ENCODE data around the gene KRTAP1-3. TPM values are rescaled to one million over a fixed set of nuclear protein-coding genes. Genes with fewer than 3 reads are reported as not detected.
"Not testable (repeated sequence)": the region's sequence is repeated elsewhere in the genome, so short reads cannot be mapped to it uniquely, and the experiment has no call there.

The KRTAP1-3 gene, protein sequence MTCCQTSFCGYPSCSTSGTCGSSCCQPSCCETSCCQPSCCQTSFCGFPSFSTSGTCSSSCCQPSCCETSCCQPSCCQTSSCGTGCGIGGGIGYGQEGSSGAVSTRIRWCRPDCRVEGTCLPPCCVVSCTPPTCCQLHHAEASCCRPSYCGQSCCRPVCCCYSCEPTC
- not detected for polyA plus RNA-seq

DNA sequence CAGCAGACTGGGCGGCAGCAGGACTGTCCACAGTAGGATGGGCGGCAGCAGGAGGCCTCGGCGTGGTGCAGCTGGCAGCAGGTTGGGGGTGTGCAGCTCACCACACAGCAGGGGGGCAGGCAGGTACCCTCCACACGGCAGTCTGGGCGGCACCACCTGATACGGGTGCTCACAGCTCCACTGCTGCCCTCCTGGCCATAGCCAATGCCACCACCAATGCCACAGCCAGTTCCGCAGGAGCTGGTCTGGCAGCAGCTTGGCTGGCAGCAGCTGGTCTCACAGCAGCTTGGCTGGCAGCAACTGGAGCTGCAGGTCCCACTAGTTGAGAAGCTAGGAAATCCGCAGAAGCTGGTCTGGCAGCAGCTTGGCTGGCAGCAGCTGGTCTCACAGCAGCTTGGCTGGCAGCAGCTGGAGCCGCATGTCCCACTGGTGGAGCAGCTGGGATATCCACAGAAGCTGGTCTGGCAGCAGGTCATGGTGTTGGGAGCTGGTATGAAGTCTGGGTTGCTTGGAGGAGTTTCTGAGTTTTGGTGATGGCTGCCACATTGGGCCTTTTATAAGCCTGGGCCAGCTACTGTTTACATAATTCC lies at the start of gene KRTAP1-3:
Gene KRTAP1-3 (minus strand): TSS at position 529 of the 590 bp plus-strand sequence. CDS start 53 bp downstream, at position 476.
- H3K27ac ChIP-seq (ENCODE audit: low read depth, low read length): not testable (repeated sequence)
- WGBS, 3 donors: 75 to 87% (median 85%) methylated on average over 8 to 10 of the region's 10 CpGs

DNA sequence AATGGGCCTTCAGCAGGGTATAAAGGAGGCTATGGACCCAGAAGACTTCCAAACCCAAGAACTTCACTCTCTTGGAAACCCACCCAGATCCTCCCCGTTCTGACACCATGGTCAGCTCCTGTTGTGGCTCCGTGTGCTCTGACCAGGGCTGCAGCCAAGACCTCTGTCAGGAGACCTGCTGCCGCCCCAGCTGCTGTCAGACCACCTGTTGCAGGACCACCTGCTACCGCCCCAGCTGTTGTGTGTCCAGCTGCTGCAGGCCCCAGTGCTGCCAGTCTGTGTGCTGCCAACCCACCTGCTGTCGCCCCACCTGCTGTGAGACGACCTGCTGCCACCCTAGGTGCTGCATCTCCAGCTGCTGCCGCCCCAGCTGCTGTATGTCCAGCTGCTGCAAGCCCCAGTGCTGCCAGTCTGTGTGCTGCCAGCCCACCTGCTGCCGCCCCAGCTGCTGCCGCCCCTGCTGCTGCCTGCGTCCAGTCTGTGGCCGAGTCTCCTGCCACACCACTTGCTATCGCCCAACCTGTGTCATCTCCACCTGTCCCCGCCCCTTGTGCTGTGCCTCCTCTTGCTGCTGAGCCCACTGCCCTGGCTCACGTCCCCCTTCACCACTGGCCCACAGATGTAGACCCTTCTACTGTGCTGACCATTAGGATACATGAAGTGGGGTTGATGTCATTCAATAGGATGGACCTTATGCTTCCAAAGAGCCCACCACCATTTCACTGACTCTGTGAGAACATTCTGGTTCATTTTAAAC lies 49.6 kb upstream of the KRTAP1-3 start, which contains the start of gene KRTAP4-7:
Gene KRTAP4-7 (plus strand): TSS at position 51 of the 757 bp plus-strand sequence. CDS start 57 bp downstream, at position 108.
- 71 to 87% (median 84%) methylated on average over 9 to 14 of the region's 14 CpGs for WGBS, 3 donors

DNA sequence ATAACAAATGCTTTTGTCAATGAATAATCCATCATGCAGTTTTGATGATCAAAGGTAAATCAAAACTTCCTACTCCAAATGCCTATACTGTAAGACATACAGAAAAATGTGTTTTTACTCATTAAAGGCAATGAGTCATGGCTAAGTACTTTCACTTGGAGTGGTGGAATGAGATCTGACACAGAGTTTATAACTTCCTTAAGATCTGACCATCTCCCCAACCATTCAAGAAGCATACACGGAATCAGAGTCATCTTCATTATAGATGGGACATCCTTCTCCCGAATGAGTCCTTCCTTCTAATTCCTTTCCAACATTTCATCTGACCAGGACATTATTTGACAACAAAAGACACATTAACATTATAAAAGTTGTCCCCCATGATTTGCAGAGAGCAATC lies 48.8 kb upstream of the KRTAP1-3 start:
- not testable (repeated sequence) for H3K27ac ChIP-seq (ENCODE audit: low read depth, low read length)
- 62 to 80% (median 78%) methylated on average over 2 of the region's 2 CpGs for WGBS, 3 donors

More for the DNA sequence above, 49.6 kb upstream of the KRTAP1-3 start, which contains the start of gene KRTAP4-7:
- not testable (repeated sequence) for H3K27ac ChIP-seq (ENCODE audit: low read depth, low read length)

DNA sequence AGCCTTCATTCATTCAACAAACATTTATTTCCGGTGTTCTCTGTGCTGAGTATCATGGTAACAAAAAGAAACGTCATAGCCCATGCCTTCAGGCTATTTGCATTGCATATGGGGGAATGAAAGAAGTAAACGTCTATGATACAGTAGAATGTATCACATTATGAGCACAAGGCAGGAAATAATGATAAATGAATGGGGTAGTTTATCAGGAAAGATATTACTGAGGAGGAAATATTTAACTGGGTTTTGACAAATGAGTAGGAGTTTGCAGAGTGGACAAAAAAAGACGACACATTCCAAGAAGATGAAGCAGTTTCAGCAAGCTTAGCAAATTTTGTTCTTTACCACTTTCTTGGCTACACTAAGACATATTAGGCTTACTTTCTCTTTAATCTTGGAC lies 48.0 kb upstream of the KRTAP1-3 start:
- 44 to 62% (median 50%) methylated on average over 4 of the region's 4 CpGs for WGBS, 3 donors

DNA sequence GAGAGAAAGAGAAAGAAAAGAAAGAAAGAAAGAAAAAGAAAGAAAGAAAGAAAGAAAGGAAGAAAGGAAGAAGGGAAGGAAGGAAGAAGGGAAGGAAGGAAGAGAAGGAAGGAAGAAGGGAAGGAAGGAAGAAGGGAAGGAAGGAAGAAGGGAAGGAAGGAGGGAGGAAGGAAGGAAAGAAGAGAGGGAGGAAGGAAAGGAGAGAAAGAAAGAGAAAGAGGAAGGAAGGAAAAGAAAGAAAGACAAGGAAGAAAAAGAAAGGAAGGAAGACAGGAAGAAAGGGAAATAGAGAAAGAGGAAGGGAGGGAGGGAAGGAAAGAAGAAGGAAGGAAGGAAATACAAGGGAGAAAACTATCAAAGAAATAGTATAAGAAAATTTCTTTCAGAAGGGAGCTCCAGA lies 42.1 kb upstream of the KRTAP1-3 start:
- no peak overlapping the region for H3K27ac ChIP-seq (ENCODE audit: low read depth, low read length)

More for the DNA sequence above, 48.0 kb upstream of the KRTAP1-3 start:
- H3K27ac ChIP-seq (ENCODE audit: low read depth, low read length): no peak overlapping the region

DNA sequence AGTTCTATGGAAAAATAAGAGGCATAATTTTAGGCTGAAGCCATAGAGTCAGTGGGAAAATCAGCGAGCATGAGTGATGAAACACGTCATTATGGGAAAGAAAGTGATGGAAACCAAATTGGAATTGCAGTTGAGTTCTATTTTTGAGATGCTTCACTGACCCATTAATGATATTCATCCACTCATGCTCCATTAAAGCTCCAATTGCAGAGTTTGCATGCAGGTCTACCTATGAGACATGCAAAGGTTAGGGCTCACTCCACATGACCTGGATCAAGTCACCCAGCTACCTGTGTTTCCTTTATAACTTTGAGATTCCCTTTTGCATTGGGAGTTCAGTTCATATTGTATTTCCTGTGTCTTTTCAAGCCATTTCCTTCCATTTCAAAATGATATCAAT lies 39.0 kb upstream of the KRTAP1-3 start:
- WGBS, 3 donors: 83 to 91% (median 87%) methylated on average over 2 of the region's 2 CpGs
- no peak overlapping the region for H3K27ac ChIP-seq (ENCODE audit: low read depth, low read length)

DNA sequence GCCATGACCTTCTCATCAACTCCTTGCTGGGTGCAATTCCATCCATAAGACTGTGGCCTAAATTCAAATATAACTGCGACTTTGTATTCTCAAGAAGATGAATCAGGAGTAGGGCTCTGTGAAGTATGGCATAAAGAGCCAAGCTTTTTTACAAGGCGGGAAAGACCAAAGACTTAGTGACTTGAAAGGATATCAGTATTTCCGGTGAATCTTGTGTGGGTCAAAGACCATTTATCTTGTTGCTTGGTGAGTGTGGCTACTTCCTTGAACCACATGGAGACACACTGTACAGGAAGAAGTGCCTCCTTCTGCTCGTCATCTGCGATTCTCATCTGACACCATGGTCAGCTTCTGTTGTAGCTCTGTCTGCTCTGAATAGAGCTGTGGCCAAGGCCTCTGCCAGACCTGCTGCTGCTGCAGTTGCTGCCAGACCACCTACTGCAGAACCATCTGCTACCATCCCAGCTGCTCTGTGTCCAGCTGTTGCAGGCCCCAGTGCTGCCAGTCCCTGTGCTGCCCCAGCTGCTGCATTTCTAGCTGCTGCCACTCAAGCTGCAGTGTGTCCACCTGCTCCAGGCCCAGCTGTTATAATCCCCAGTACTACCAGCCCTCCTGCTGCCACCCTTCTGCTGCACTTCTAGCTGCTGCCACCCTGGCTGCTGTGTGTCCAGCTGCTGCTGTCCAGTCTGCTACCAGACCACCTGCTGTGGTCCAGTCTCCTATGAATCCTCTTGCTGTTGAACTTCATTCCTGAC lies 37.1 kb upstream of the KRTAP1-3 start:
- WGBS, 3 donors: 83 to 88% (median 84%) methylated on average over 5 of the region's 5 CpGs
- H3K27ac ChIP-seq (ENCODE audit: low read depth, low read length): no peak overlapping the region

DNA sequence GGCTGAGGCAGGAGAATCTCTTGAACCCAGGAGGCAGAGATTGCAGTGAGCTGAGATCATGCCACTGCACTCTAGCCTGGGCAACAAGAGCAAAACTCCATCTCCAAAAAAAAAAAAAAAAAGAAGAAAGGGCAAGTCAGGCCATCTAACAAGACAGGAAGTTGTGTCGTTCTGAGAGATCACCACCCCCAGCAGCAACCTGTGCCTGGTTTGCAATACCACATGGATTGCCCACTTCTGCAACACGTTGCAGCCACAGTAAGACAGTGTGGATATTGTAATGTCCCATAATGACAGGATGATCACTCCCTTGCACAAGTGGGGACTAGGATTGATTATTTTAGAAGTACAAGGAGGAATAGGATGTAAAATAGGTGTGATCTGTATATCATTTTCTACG lies 34.4 kb upstream of the KRTAP1-3 start:
- H3K27ac ChIP-seq (ENCODE audit: low read depth, low read length): no peak overlapping the region
- WGBS, 3 donors: 54 to 81% (median 61%) methylated on average over 3 of the region's 3 CpGs

DNA sequence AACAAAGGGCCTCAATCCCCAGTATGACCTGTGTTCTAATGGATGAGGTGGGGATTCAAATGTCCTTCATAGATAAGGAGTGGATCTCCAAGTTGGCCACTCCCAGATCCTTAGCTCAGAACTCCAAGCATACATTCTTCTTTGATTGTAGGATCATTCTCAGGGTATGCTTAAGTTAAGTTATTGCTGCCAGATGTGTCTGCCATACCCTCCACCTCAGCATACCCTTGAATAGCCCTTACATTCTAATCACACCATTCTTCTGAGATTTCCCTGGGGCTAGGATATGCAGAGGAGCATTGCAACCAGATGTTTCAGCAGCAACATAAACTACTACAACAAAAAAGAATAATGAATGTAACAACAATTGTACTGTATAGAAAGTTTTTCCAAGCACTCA lies 32.6 kb upstream of the KRTAP1-3 start:
- no peak overlapping the region for H3K27ac ChIP-seq (ENCODE audit: low read depth, low read length)

DNA sequence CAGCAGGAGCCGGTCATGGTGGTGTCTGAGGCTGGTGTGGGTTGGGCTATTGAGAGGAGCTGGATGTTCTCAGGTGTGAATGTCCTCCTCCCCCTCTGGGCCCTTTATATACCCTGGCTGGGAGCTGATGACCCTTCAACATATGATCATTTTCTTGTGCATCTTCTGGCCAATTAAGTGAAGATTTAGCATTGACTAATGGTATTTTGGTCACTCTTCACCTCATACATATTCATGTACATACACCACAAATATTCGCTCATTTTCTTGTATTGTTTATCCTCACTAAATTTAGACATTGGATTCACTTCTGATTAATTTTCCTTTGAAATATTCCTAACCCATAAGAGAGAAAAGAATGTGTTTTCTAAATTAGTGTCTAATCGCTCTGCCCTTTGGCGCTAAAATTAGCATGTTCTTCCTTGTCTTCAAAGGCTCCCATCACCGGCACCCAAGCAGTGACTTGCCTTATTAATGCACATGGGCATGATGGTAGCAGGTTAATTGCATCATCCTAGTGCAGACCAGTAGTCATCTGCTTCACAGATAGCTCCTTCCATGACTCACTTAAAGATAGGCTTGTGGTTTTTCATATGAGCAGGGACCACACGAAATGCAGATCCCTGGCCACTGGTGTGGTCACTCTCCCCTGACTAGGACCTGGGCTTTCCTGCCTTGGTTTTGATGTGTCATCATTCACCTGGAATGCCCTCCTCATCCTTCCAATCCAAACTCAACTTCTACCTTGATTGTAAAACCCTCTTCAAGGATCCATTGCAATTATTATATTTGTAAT lies 31.4 kb upstream of the KRTAP1-3 start, which contains the start of gene KRTAP2-4:
Gene KRTAP2-4 (minus strand): TSS at position 51 of the 796 bp plus-strand sequence. CDS start 34 bp downstream, at position 17.
- WGBS, 3 donors: 85 to 91% (median 90%) methylated on average over 5 to 6 of the region's 6 CpGs
- H3K27ac ChIP-seq (ENCODE audit: low read depth, low read length): no peak within 1 kb of the TSS

DNA sequence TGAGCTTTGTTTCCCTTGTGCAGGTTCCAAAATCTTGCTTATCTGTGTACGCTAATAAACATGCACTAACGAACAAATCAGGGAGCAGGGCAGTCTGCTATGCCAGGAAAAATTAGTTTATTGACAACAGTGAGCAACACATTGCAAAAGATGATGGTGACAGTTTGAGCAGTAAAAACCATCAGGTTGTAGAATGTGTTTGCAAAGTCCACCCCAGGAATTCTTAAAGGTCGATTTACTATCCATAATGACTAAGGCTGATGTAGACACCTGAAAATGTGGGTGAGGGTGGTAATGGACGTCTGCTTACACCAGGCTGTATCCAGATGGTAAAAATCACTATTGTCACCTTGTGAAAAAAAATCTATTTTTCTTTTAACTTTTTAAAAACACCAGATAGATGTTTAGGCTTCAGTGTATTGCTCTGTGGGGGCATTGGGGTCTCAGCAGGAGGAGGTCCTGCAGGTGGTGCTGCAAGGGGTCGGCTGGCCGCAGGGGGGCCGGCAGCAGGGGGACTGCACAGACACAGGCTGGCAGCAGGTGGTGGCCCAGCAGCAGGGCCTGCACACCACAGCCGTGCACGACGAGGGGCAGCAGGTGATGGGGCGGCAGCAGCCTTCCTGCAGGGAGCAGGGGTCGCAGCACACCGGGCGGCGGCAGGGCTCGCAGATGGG lies 30.5 kb upstream of the KRTAP1-3 start:
- H3K27ac ChIP-seq (ENCODE audit: low read depth, low read length): not testable (repeated sequence)
- WGBS, 3 donors: 64 to 72% (median 67%) methylated on average over 6 to 7 of the region's 16 CpGs

DNA sequence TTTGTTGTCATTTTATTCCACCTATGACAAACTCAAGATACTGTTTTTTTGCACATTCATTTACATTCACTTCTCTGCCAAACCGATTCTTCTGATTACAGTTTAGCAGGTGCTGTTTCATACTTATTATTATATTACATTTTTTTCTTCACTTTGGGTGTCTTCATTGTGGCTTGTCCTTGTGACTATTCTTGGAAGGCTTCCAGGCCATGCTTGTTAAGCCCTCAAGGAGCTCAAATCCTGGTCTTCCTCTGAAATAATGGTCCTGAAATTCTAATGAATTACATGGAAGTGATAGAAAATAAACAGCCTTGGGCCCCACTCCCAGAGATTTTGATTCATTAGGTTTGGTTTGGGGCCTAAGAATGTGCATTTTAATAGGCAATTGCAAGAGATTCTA lies 29.6 kb upstream of the KRTAP1-3 start:
- no peak overlapping the region for H3K27ac ChIP-seq (ENCODE audit: low read depth, low read length)
- WGBS, 3 donors: 67 to 85% (median 79%) methylated on average over 1 of the region's 1 CpG

DNA sequence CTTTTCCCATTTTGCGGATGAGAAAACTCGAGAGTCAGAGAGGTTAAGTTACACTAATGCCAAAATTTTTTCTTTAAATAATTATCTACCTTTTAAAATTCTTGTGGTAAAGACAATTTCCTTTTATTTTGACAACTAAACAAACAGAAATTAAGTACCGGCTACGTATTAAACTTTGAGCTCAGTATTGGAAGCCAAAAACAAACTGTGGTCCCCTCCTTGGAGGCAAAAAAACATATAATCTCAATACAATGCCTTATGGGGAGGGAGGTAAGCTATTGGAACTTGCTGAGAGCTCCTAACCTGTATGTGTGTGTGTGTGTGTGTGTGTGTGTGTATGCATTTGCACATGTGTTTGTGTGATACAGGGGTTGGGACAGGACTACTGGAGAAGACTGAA lies 28.8 kb upstream of the KRTAP1-3 start:
- no peak overlapping the region for H3K27ac ChIP-seq (ENCODE audit: low read depth, low read length)
- 71 to 87% (median 86%) methylated on average over 4 of the region's 4 CpGs for WGBS, 3 donors

DNA sequence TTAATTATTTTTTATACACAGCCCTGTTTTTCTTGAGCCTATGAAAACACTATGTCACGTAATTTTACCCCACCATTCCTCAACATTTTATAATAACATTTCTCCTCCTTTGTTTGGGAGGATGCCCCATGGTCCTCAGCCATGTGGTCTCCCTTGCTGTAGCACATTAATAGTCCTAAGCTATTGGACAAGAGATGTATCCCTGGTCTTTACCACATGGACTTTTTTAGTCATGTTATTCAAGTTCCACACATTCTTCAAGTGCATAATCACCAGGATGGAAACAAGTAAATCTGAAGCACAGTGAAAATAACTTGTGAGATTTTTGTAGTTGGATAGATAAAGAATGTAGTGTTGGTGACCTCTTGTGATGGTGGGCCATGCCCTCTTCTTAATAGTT lies 27.3 kb upstream of the KRTAP1-3 start:
- H3K27ac ChIP-seq (ENCODE audit: low read depth, low read length): no peak overlapping the region
- WGBS, 3 donors: 64 to 65% (median 64%) methylated on average over 1 of the region's 1 CpG

DNA sequence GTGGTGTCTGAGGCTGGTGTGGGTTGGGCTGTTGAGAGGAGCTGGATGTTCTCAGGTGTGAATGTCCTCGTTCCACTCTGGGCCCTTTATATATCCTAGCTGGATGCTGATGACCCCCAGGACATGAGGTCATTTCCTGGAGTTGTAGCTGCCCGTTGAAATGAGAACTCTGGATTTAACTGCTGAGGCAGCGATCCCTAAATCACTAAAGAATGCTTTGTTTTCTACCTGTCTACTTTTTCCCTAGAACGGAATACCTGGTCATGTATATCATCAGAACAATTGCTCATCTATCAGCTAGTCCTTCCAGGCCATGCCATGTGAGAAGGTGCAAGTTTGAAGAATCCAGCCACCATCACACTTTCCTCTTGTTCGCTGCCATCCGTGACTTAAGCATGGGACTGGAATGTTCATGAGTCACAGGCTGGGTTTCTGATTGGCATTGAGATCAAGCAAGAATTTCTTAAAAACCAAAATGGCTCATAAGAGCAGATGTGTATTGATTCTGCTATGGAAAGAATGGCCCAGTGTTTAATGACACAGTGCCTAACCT lies 25.5 kb upstream of the KRTAP1-3 start, which contains the start of gene KRTAP2-3:
Gene KRTAP2-3 (minus strand): TSS at position 63 of the 553 bp plus-strand sequence. CDS start 64 bp downstream, outside the sequence.
- H3K27ac ChIP-seq (ENCODE audit: low read depth, low read length): no peak within 1 kb of the TSS
- 54 to 72% (median 63%) methylated on average over 6 of the region's 6 CpGs for WGBS, 3 donors

DNA sequence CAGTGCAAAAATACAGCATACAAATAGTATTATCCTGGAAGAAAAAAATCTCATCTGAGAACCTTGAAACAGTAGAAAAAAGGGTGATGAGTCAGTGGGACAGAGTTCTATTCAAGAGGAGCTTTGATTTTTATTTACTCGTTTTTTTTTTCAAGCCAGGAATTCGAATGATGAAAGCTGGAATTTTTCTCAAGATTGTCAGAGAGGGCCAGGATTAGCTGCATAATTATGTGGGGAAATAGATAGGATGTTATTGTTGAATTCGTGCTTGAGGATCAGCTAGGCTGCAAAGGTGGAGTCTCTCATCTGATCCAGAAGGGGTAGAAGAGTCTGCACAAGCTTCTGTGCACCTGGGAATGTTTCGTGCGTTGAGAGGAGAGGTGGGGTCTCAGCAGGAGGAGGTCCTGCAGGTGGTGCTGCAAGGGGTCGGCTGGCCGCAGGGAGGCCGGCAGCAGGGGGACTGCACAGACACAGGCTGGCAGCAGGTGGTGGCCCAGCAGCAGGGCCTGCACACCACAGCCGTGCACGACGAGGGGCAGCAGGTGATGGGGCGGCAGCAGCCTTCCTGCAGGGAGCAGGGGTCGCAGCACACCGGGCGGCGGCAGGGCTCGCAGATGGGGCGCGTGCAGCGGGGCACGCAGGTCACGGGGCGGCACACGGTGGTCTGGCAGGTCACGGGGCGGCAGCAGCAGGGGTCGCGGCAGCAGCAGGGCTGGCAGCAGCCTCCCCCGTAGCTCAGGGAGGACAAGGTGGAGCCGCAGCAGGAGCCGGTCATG lies 24.8 kb upstream of the KRTAP1-3 start:
- H3K27ac ChIP-seq (ENCODE audit: low read depth, low read length): not testable (repeated sequence)
- WGBS, 3 donors: 16 to 40% (median 38%) methylated on average over 9 to 10 of the region's 31 CpGs
